Coronary artery (tissue), 2 donors: ENCODE results near the gene SCTR.
"Not testable (repeated sequence)": the region's sequence is repeated elsewhere in the genome, so short reads cannot be mapped to it uniquely, and the experiment has no call there.

Experiments used
- DNase-seq: peaks from one replicate; pipeline ENCODE4 v3.0.0-alpha.2; 2017; ENCODE audit warnings: low spot score
- H3K27ac ChIP-seq, 2 donors: fragments of 200-600 bp; sonication (generic); one replicate each; pipeline ENCODE4 v1.5.1; 2016 to 2019
- H3K4me3 ChIP-seq: fragments of 200-600 bp; sonication (generic); 2 replicates; pipeline ENCODE4 v1.5.1; 2016; ENCODE audit warnings: mild to moderate bottlenecking, moderate library complexity
- TF ChIP-seq, protein P1 (sequence below): fragments of 200-600 bp; sonication (generic); IDR thresholded peaks from one replicate; pipeline ENCODE4 v1.5.1; 2019; ENCODE audit warnings: antibody characterized with exemption

SCTR gene

DNA sequence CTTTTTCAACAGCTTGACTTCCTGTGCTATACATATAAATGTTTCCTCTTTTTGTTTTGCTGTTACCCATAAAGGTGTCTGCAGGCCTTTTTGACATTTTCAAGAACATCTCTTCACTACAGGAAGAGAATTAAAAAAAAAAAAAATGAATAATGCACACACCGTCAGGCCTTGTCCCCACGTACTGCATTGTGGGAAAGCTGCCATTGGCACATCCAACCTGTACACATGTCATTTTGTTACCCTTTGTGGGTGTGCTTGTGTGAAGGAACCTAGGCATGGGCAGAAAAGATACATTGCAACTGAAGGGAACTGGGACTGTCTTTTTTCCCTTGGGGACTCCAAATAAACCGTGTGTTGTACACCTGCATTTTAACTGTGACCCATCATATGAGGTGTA lies 109.4 kb downstream of the SCTR start:
- H3K4me3 ChIP-seq = no peak overlapping the region
- no peak for DNase-seq
- no peak overlapping the region for H3K27ac ChIP-seq
- TF ChIP-seq, protein P1, sequence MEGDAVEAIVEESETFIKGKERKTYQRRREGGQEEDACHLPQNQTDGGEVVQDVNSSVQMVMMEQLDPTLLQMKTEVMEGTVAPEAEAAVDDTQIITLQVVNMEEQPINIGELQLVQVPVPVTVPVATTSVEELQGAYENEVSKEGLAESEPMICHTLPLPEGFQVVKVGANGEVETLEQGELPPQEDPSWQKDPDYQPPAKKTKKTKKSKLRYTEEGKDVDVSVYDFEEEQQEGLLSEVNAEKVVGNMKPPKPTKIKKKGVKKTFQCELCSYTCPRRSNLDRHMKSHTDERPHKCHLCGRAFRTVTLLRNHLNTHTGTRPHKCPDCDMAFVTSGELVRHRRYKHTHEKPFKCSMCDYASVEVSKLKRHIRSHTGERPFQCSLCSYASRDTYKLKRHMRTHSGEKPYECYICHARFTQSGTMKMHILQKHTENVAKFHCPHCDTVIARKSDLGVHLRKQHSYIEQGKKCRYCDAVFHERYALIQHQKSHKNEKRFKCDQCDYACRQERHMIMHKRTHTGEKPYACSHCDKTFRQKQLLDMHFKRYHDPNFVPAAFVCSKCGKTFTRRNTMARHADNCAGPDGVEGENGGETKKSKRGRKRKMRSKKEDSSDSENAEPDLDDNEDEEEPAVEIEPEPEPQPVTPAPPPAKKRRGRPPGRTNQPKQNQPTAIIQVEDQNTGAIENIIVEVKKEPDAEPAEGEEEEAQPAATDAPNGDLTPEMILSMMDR = no peak

DNA sequence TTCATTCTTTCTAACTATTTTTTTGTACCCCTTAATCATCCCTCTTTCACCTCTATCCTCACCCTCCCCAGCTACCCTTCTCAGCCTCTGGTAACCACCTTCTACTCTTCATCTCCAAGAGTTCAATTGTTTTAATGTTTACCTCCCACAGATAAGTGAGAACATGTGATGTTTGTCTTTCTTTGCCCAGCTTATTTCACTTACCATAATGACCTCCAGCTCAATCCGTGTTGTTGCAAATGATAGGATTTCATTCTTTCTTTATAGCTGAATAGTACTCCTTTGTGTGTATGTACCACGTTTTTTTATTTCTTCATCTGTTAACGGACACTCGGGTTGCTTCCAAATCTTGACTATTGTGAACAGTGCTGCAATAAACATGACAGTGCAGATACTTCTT lies 114.8 kb downstream of the SCTR start:
- DNase-seq = no peak
- H3K4me3 ChIP-seq = no peak overlapping the region
- no peak overlapping the region for H3K27ac ChIP-seq
- TF ChIP-seq, protein P1 = no peak

DNA sequence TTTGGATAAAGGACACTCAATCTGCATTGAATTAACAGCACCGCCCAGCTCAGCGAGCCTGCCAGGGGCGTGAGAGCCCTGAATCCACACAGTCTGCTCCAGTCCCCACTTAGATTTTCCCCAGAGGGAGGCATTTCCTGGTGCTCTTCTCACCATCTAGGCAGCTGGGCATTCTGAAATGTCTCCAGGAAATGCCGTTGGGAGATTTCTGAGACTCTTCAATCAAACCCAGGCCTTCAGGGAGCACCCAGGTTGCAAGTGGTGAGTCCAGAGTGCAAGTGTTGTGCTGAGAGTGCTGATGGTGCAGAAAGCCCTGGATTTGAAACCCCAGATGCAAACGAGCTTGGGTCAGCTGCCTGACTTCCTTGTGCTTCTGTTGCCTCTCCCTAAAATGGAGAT lies 116.1 kb downstream of the SCTR start:
- no peak for DNase-seq
- H3K4me3 ChIP-seq = no peak overlapping the region
- H3K27ac ChIP-seq = no peak overlapping the region
- TF ChIP-seq, protein P1 = no peak

DNA sequence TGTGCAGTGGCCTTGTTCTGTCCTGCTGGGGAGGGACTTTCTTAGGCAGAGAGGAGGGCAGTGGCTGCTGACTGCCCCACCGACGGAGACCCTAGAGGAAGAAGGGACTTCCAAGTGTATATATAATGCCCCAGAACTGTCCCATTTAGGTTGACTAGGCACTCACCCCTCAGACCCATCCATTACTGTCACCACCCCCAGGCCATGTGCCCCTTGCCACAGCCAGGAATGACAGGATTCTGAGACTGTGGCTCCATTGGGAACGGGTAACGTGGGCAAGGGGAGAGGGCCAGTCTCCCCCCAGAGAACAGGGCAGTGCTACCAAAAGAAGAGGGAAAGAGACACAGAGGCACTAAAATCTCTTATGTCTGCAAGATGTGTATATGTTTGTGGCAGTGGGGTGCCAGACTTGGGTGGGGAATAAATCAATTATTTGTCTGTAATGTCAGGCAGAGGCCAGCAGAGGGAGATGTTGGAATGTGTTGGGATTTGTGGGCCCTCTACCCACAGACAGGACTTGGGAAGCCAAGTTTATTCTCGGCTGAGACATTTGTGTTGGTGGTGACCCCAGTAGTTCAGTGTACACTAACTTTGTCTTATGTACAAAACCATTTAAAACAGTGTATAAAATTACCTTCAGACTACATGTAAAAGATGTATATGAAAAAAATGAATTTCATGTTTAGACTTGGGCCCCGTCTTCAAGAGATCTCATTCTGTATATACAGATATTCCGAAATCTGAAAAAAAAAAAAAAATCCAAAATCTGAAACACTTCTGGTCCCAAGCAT lies 116.7 kb downstream of the SCTR start:
- no peak overlapping the region for H3K27ac ChIP-seq
- DNase-seq = no peak
- TF ChIP-seq, protein P1 = peak; percentile 84
- no peak overlapping the region for H3K4me3 ChIP-seq

DNA sequence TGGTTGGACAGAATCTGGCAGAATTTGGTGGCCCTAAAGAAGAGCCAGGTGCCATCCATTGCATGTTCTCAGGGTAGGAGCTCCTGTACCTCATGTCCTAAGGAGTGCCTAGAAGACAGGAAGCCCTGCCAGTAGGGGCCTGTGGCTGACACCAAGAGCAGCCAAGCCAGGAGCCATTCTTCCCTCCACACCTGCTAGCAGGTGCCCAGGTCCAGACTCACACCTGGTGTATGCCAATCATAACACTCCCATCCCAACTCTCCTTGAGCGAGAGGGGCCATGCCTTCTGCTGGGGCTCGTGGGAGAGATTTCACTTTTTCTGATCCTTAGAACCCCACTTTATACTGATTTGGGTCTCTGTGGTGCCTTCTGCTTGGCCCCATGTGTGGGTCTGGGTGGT lies 119.1 kb downstream of the SCTR start:
- H3K27ac ChIP-seq = no peak overlapping the region
- DNase-seq = no peak
- TF ChIP-seq, protein P1 = no peak
- H3K4me3 ChIP-seq = no peak overlapping the region

DNA sequence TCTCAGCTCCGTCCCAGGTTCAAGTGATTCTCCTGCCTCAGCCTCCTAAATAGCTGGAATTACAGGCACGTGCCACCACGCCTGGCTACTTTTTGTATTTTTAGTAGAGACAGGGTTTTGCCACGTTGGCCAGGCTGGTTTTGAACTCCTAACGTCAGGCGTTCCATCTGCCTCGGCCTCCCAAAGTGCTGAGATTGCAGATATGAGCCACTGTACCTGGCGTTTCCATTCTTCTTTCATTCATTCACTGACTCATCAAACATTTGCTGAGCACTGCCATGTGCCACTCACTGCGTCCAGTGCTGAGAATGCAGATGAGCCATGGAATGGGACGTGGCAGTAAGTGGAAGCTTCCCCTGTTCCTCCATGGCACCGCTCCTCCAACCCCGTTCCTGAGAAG lies 120.7 kb downstream of the SCTR start:
- not testable (repeated sequence) for H3K4me3 ChIP-seq, H3K27ac ChIP-seq, DNase-seq

DNA sequence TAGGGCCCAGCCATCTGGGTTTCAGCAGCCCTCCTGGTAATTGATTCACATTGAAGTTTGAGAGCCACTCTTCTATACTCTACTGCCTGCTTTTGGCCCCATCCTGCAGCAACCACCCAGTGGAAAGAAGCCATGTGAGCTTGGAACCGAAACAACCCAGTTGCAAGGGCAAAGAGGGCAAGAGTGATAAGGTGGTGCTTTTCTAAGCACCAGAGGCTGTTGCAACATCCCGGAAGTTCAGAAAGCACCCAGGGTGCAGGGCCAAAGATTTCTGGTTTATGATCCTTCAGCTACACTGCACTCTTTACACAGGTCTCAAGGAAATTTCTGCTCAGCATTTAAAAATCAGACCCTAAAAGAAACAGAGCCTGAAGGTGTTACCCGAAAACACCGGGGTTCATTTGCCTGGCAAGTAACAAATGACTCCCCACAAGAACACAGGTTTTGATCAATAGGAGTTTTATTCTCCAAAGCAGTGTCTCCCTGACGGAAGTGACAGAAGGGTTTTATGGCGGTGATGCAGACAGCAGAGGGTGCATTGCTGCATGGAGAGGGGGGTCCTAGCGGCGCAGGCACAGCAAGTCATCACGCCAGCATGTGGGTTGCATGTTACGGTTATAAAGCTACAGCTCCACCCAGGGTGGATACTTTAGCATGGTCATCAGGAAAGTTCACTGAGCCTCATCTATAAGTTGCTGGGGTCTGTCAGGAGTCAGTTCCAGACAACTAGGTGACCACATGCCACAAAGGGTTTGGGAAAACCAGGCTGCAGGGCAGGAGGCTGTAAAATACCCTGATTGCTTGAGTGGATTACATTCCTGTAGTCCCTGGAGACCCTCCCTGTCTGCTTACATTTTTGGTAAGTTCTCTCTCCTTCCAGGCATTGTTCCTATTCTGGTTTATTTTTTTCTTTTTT lies 121.4 kb downstream of the SCTR start:
- H3K4me3 ChIP-seq = no peak overlapping the region
- TF ChIP-seq, protein P1 = no peak
- no peak for DNase-seq
- H3K27ac ChIP-seq = no peak overlapping the region
